Liver (tissue), 9 donors: ENCODE results near the gene SPATC1L. TPM values are rescaled to one million over a fixed set of nuclear protein-coding genes. Genes with fewer than 3 reads are reported as not detected.

ENCODE experiments used
- DNase-seq: peaks from one replicate; pipeline ENCODE4 v3.0.0-alpha.2; 2017; ENCODE audit warnings: low spot score
- H3K27ac ChIP-seq, 2 donors: one replicate each; pipeline ENCODE4 v1.7.0; 2013; ENCODE audit warnings: inconsistent platforms in 2 of 2, low read length in 2 of 2, control low read depth in 1 of 2, low read depth in 1 of 2, mild to moderate bottlenecking in 1 of 2
- H3K27me3 ChIP-seq, 4 donors: one replicate each; pipeline versions ENCODE4 v1.6.1 to v1.7.0; 2013; ENCODE audit warnings: low read length in 3 of 4, inconsistent platforms in 1 of 4, mild to moderate bottlenecking in 1 of 4, moderate library complexity in 1 of 4; ENCODE audit not compliant: control insufficient read depth in 4 of 4, insufficient read depth in 4 of 4
- H3K36me3 ChIP-seq, 4 donors: one replicate each; pipeline versions ENCODE4 v1.6.1 to v1.7.0; 2013; ENCODE audit warnings: low read length in 3 of 4, mild to moderate bottlenecking in 3 of 4, low read depth in 1 of 4, moderate library complexity in 1 of 4; ENCODE audit not compliant: control insufficient read depth in 4 of 4, insufficient read depth in 3 of 4
- H3K4me1 ChIP-seq, 4 donors: one replicate each; pipeline versions ENCODE4 v1.6.1 to v1.7.0; 2013; ENCODE audit warnings: low read length in 3 of 4, mild to moderate bottlenecking in 3 of 4, moderate library complexity in 1 of 4; ENCODE audit not compliant: control insufficient read depth in 4 of 4, insufficient read depth in 4 of 4
- H3K4me3 ChIP-seq, 3 donors: one replicate each; pipeline versions ENCODE4 v1.6.1 to v1.7.0; 2013; ENCODE audit warnings: low read length in 3 of 3, control low read depth in 1 of 3, low read depth in 1 of 3, mild to moderate bottlenecking in 1 of 3
- H3K9ac ChIP-seq, 2 donors: one replicate each; pipeline ENCODE4 v1.7.0; 2013; ENCODE audit warnings: low read length in 2 of 2, mild to moderate bottlenecking in 2 of 2, moderate library complexity in 2 of 2, control low read depth in 1 of 2, low read depth in 1 of 2
- H3K9me3 ChIP-seq, 4 donors: one replicate each; pipeline versions ENCODE4 v1.6.1 to v1.7.0; 2013; ENCODE audit warnings: low read length in 3 of 4; ENCODE audit not compliant: control insufficient read depth in 4 of 4
- EGR1 ChIP-seq, 2 donors: IDR thresholded peaks; 2 replicates each; pipeline ENCODE4 v1.6.1; 2016 to 2018; ENCODE audit warnings: antibody characterized with exemption in 2 of 2, low read depth in 2 of 2
- GABPA ChIP-seq, 2 donors: IDR thresholded peaks in 1 of 2; conservative IDR thresholded peaks in 1 of 2; 2 replicates each; pipeline ENCODE4 v1.6.1; 2016; ENCODE audit warnings: antibody characterized with exemption in 2 of 2, mild to moderate bottlenecking in 1 of 2, moderate library complexity in 1 of 2
- HNF4A ChIP-seq, 2 donors: conservative IDR thresholded peaks; 2 replicates each; pipeline ENCODE4 v1.6.1; 2016; ENCODE audit warnings: antibody characterized with exemption in 2 of 2, mild to moderate bottlenecking in 2 of 2
- HNF4G ChIP-seq: IDR thresholded peaks from 2 replicates; pipeline ENCODE4 v1.6.1; 2016; ENCODE audit warnings: antibody characterized with exemption
- NR2F2 ChIP-seq: IDR thresholded peaks from 2 replicates; pipeline ENCODE4 v1.6.1; 2016; ENCODE audit warnings: antibody characterized with exemption
- RAD21 ChIP-seq, 2 donors: IDR thresholded peaks; 2 replicates each; pipeline ENCODE4 v1.6.1; 2016; ENCODE audit warnings: antibody characterized with exemption in 2 of 2, mild to moderate bottlenecking in 2 of 2
- RXRA ChIP-seq, 2 donors: IDR thresholded peaks; 2 replicates each; pipeline ENCODE4 v1.6.1; 2017 to 2018; ENCODE audit warnings: antibody characterized with exemption in 2 of 2, mild to moderate bottlenecking in 1 of 2
- SP1 ChIP-seq: IDR thresholded peaks from 2 replicates; pipeline ENCODE4 v1.6.1; 2018; ENCODE audit warnings: antibody characterized with exemption, mild to moderate bottlenecking
- TAF1 ChIP-seq: conservative IDR thresholded peaks from 2 replicates; pipeline ENCODE4 v1.6.1; 2016; ENCODE audit warnings: antibody characterized with exemption, mild to moderate bottlenecking
- YY1 ChIP-seq: IDR thresholded peaks from 2 replicates; pipeline ENCODE4 v1.6.1; 2016; ENCODE audit warnings: antibody characterized with exemption, mild to moderate bottlenecking
- WGBS: extraction: QIAGEN DNeasy Blood & Tissue Kit; methylation state at CpG from one replicate; pipeline ENCODE4 v1.1.7; 2013; 5-methylcytosine and 5-hydroxymethylcytosine counted together
- polyA plus RNA-seq, 2 donors: library from polyadenylated mRNA; stranded (reverse) in 1 of 2; unstranded in 1 of 2; fragments of 200-250 nt in 1 of 2; fragments of >200 nt in 1 of 2; fragmentation: Nextera tagmentation in 1 of 2; extraction: Ambion mirVana in 1 of 2; gene quantifications; one replicate each; pipeline versions ENCODE4 v1.2.1 to v1.2.3, GENCODE V29; 2013 to 2015
- total RNA-seq, 2 donors: library from RNA; depleted of rRNA; stranded (reverse); fragments of >200 nt; gene quantifications; one replicate each; pipeline ENCODE4 v1.2.3, GENCODE V29; 2014
- TF ChIP-seq, protein P1 (sequence below): IDR thresholded peaks from 2 replicates; pipeline ENCODE4 v1.6.1; 2016; ENCODE audit warnings: antibody characterized with exemption
- TF ChIP-seq, protein P2 (sequence below): IDR thresholded peaks from 2 replicates; pipeline ENCODE4 v1.6.1; 2016; ENCODE audit warnings: antibody characterized with exemption, mild to moderate bottlenecking
- TF ChIP-seq, protein P3 (sequence below): fragments of 150-350 bp; IDR thresholded peaks from 2 replicates; pipeline ENCODE4 v1.5.1; 2017; ENCODE audit warnings: improper control_type of control experiment, low read depth, low read length; ENCODE audit not compliant: missing input control
- TF ChIP-seq, protein P4 (sequence below): IDR thresholded peaks from 2 replicates; pipeline ENCODE4 v1.6.1; 2016; ENCODE audit warnings: antibody characterized with exemption
- TF ChIP-seq, protein P5 (sequence below): IDR thresholded peaks from 2 replicates; pipeline ENCODE4 v1.6.1; 2016; ENCODE audit warnings: antibody characterized with exemption
- donor health status: healthy.
- donor health status: healthy.
- donor health status: healthy.
- donor health status: healthy.
- donor health status: healthy.

SPATC1L gene
- total and polyA plus RNA-seq, 4 donors: 0.33 to 3.5 (median 0.79) TPM

DNA sequence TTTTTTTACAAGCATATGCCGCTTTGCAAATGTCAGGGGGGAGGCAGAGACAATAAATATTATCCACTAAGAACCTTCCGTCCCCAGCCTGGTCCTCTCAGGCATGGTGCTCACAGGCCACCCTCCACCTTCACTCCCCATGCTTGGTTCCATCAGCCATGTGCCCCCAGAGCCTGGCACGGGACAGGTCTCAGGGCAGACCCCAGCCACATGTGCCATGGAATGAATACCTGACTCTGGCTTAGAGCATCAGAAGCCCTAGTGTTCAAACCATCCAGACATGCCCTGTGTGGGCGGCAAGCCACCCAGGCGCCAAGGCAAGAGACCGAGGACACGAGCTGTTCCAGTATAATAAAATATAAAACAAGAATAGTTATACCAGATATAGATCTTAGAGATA, 39.0 kb upstream of the SPATC1L start:
- Histone ChIP-seq H3K9ac (no peak overlapping the region), H3K27ac (no peak overlapping the region), H3K27me3 (no peaks in the 10 kb centered on the region), H3K4me1 (peaks cover 2 to 35% (median 25%) of the 10 kb centered on the region in 4 donors), H3K9me3 (no peaks in the 10 kb centered on the region), H3K36me3 (peaks cover 2 to 24% (median 19%) of the 10 kb centered on the region in 4 donors), H3K4me3 (no peak overlapping the region)
- TF ChIP-seq RAD21 (IDR thresholded peaks at IDR 0.05) (no peak), NR2F2 (no peak), GABPA (IDR thresholded peaks at IDR 0.05 in 1 of 2, conservative IDR thresholded peaks at IDR 0.05 in 1 of 2) (no peak)
- TF ChIP-seq, protein P1, sequence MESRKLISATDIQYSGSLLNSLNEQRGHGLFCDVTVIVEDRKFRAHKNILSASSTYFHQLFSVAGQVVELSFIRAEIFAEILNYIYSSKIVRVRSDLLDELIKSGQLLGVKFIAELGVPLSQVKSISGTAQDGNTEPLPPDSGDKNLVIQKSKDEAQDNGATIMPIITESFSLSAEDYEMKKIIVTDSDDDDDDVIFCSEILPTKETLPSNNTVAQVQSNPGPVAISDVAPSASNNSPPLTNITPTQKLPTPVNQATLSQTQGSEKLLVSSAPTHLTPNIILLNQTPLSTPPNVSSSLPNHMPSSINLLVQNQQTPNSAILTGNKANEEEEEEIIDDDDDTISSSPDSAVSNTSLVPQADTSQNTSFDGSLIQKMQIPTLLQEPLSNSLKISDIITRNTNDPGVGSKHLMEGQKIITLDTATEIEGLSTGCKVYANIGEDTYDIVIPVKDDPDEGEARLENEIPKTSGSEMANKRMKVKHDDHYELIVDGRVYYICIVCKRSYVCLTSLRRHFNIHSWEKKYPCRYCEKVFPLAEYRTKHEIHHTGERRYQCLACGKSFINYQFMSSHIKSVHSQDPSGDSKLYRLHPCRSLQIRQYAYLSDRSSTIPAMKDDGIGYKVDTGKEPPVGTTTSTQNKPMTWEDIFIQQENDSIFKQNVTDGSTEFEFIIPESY: no peak
- TF ChIP-seq, protein P2, sequence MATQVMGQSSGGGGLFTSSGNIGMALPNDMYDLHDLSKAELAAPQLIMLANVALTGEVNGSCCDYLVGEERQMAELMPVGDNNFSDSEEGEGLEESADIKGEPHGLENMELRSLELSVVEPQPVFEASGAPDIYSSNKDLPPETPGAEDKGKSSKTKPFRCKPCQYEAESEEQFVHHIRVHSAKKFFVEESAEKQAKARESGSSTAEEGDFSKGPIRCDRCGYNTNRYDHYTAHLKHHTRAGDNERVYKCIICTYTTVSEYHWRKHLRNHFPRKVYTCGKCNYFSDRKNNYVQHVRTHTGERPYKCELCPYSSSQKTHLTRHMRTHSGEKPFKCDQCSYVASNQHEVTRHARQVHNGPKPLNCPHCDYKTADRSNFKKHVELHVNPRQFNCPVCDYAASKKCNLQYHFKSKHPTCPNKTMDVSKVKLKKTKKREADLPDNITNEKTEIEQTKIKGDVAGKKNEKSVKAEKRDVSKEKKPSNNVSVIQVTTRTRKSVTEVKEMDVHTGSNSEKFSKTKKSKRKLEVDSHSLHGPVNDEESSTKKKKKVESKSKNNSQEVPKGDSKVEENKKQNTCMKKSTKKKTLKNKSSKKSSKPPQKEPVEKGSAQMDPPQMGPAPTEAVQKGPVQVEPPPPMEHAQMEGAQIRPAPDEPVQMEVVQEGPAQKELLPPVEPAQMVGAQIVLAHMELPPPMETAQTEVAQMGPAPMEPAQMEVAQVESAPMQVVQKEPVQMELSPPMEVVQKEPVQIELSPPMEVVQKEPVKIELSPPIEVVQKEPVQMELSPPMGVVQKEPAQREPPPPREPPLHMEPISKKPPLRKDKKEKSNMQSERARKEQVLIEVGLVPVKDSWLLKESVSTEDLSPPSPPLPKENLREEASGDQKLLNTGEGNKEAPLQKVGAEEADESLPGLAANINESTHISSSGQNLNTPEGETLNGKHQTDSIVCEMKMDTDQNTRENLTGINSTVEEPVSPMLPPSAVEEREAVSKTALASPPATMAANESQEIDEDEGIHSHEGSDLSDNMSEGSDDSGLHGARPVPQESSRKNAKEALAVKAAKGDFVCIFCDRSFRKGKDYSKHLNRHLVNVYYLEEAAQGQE: no peak
- TF ChIP-seq, protein P3, sequence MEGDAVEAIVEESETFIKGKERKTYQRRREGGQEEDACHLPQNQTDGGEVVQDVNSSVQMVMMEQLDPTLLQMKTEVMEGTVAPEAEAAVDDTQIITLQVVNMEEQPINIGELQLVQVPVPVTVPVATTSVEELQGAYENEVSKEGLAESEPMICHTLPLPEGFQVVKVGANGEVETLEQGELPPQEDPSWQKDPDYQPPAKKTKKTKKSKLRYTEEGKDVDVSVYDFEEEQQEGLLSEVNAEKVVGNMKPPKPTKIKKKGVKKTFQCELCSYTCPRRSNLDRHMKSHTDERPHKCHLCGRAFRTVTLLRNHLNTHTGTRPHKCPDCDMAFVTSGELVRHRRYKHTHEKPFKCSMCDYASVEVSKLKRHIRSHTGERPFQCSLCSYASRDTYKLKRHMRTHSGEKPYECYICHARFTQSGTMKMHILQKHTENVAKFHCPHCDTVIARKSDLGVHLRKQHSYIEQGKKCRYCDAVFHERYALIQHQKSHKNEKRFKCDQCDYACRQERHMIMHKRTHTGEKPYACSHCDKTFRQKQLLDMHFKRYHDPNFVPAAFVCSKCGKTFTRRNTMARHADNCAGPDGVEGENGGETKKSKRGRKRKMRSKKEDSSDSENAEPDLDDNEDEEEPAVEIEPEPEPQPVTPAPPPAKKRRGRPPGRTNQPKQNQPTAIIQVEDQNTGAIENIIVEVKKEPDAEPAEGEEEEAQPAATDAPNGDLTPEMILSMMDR: no peak
- TF ChIP-seq, protein P4, sequence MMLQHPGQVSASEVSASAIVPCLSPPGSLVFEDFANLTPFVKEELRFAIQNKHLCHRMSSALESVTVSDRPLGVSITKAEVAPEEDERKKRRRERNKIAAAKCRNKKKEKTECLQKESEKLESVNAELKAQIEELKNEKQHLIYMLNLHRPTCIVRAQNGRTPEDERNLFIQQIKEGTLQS: no peak
- WGBS: 82% methylated on average over 7 of the region's 7 CpGs
- no peak for DNase-seq

DNA sequence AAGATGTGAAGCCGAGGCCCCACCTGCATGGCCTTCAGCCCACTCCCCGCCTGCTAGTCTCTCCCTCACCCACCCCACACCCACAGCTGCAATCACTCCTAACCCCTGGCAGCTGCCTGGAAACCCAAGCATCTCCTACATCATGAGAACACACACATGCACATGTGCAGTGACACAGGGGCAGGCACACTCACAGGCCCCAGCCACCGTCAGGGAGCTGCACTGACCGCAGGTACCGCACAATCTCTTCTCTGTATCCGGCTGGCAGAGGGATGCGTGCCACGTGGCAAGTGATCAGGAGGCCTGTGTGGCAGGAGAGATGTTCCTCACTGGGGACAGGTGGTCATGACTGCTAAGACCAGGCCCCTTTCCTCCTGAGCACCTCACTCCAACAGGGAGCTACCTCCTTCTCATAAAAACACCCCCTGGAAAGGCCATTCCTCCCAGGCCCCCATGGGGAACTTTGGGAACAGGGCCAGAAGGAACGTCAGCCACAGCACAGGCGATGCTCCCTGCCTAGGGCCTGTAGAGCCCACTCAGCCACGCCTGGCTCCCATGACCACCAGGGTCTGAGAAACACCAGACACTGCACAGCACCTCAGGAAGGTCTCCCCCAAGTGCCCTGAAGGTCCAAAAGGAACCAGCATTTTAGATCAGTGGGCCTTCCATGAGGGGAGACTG, 38.3 kb upstream of the SPATC1L start:
- Histone ChIP-seq H3K9me3 (no peaks in the 10 kb centered on the region), H3K27me3 (no peaks in the 10 kb centered on the region), H3K9ac (no peak overlapping the region), H3K4me3 (no peak overlapping the region), H3K4me1 (peaks cover 2 to 31% (median 22%) of the 10 kb centered on the region in 4 donors), H3K36me3 (peaks cover 2 to 26% (median 20%) of the 10 kb centered on the region in 4 donors), H3K27ac (no peak overlapping the region)
- no peak for DNase-seq
- WGBS: 89% methylated on average over 11 of the region's 11 CpGs
- TF ChIP-seq, protein P1: no peak
- TF ChIP-seq RAD21 (IDR thresholded peaks at IDR 0.05): no peak
- no peak for TF ChIP-seq HNF4A (conservative IDR thresholded peaks at IDR 0.05)
- no peak for TF ChIP-seq YY1
- TF ChIP-seq, protein P4: no peak
- TF ChIP-seq, protein P5, sequence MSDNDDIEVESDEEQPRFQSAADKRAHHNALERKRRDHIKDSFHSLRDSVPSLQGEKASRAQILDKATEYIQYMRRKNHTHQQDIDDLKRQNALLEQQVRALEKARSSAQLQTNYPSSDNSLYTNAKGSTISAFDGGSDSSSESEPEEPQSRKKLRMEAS: no peak
- TF ChIP-seq HNF4G: no peak
- TF ChIP-seq SP1: no peak
- TF ChIP-seq, protein P3: no peak
- TF ChIP-seq TAF1: no peak
- TF ChIP-seq EGR1 (IDR thresholded peaks at IDR 0.05; ENCODE audit: low read depth in 2 of 2): no peak
- no peak for TF ChIP-seq RXRA (IDR thresholded peaks at IDR 0.05)
- TF ChIP-seq NR2F2: no peak
